Effector memory CD4-positive, alpha-beta T cell (primary cell): ENCODE measurements around the gene APP.
A peak's percentile ranks its signal among the peaks of the same experiment; 100 is the strongest.

Experiments used
- DNase-seq, 3 donors: peaks; one replicate each; pipeline ENCODE4 v3.0.0-alpha.2; 2020
- H3K27ac ChIP-seq: 2 replicates; pipeline ENCODE4 v1.7.0; 2013; ENCODE audit warnings: mild to moderate bottlenecking, low read length, moderate library complexity; ENCODE audit not compliant: insufficient read depth, poor library complexity, severe bottlenecking
- H3K27me3 ChIP-seq: replicated peaks from 2 replicates; pipeline ENCODE4 v1.7.0; 2013; ENCODE audit warnings: mild to moderate bottlenecking, low read length; ENCODE audit not compliant: insufficient read depth, control insufficient read depth, poor library complexity, severe bottlenecking
- H3K36me3 ChIP-seq: 2 replicates; pipeline ENCODE4 v1.7.0; 2013; ENCODE audit warnings: mild to moderate bottlenecking, low read length, moderate library complexity; ENCODE audit not compliant: control insufficient read depth, insufficient read depth
- H3K4me1 ChIP-seq: 2 replicates; pipeline ENCODE4 v1.7.0; 2013; ENCODE audit warnings: low read length, mild to moderate bottlenecking; ENCODE audit not compliant: control insufficient read depth, insufficient read depth, poor library complexity, severe bottlenecking
- H3K4me3 ChIP-seq: 2 replicates; pipeline ENCODE4 v1.7.0; 2013; ENCODE audit warnings: low read length, low read depth, mild to moderate bottlenecking; ENCODE audit not compliant: insufficient read depth, poor library complexity, severe bottlenecking
- H3K9me3 ChIP-seq: 2 replicates; pipeline ENCODE4 v1.7.0; 2013; ENCODE audit warnings: mild to moderate bottlenecking, low read length, moderate library complexity; ENCODE audit not compliant: control insufficient read depth

Gene APP

DNA sequence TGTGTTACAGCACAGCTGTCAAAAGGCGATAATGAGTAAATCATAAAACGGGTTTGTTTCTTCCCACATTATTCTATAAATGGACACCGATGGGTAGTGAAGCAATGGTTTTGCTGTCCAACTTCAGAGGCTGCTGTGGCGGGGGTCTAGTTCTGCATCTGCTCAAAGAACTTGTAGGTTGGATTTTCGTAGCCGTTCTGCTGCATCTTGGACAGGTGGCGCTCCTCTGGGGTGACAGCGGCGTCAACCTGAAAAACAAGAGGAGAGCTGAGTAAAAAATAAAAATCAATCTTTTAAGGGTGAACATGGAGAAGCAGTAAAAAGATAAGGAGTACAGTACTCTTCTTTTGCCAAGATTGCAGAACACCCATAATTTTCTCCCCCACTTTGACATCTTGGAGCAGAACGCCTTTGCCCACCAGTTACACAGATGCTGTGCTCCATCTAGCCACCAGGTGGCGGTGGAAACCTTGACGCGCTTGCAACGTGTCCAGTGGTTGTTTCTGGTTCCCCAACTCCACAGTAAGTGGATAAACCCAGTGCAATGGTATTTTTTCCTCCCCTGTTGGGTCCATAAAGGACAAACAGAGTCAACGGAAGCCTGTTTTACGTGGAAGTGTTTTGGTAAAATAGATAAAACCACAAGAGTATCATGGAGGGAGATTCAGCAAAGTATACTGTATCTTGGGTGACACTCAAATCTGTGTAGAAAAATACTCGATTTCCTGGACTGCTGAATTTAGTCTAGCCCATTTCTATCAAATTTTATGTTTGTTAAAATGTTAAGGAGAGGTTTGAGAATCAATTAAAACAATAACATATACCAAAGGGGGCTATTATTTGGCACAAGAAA is 288.8 kb downstream of the APP start:
- no peak overlapping the region for H3K4me3 ChIP-seq
- H3K27ac ChIP-seq = no peak overlapping the region
- DNase-seq = peak in 2 of 3 donors; percentile 1 to 30
- H3K27me3 ChIP-seq = no peaks in the 10 kb centered on the region
- no peaks in the 10 kb centered on the region for H3K4me1 ChIP-seq
- no peaks in the 10 kb centered on the region for H3K36me3 ChIP-seq
- no peaks in the 10 kb centered on the region for H3K9me3 ChIP-seq

DNA sequence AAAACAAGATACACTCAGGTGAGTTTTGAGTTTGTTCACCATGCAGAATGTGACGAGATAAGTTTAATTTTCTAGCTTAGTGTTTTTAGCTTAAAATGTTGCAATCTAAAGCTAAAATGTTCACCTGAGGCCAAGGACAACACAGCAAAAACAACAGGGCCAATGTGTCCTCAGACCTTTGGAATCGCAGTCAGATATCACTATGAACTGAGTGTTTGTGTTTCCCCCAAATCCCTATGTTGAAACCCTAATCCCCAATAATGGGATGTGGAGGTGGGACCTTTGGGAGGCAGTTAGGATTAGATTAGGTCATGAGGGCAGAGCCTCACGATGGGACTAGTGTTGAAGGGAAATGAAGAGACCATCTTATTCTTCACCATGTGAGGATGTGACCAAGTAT is 291.4 kb downstream of the APP start:
- no peak overlapping the region for H3K4me3 ChIP-seq
- H3K36me3 ChIP-seq = no peaks in the 10 kb centered on the region
- no peaks in the 10 kb centered on the region for H3K27me3 ChIP-seq
- no peak overlapping the region for H3K27ac ChIP-seq
- no peak for DNase-seq
- H3K9me3 ChIP-seq = no peaks in the 10 kb centered on the region
- no peaks in the 10 kb centered on the region for H3K4me1 ChIP-seq

DNA sequence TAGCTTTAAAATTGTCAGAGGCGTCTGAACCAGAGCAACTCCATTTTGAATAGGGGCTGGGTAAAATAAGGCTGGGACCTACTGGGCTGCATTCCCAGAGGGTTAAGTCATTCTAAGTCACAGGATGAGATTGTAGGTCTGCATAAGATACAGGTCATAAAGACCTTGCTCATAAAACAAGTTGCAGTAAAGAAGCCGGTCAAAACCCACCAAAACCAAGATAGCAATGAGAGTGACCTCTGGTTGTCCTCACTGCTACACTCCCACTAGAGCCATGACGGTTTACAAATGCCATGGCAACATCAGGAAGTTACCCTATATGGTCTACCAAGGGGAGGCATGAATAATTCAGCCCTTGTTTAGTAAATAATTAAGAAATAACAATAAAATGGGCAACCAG is 292.2 kb downstream of the APP start:
- DNase-seq = no peak
- no peak overlapping the region for H3K27ac ChIP-seq
- H3K9me3 ChIP-seq = no peaks in the 10 kb centered on the region
- H3K4me1 ChIP-seq = no peaks in the 10 kb centered on the region
- H3K36me3 ChIP-seq = no peaks in the 10 kb centered on the region
- no peak overlapping the region for H3K4me3 ChIP-seq
- H3K27me3 ChIP-seq = no peaks in the 10 kb centered on the region

DNA sequence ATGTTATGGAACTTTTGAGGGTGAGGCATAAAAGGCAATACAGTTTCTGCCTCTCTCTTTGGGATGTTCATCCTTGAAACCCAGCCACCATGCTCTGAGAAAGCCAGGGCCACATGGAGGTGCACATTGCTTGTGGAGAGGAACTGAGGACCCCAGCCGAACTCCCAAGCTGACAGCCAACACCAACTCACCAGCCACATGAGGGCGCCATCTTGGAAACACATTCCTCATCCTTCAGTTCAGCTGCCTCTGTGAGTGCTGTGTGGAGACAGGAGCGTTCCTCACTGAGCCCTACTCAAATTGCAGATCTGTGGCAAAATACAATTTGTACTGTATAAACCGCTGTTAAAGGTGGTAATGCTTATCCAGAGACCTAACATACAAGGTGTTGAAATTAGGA is 298.3 kb downstream of the APP start:
- Histone ChIP-seq H3K27me3 (no peaks in the 10 kb centered on the region), H3K36me3 (no peaks in the 10 kb centered on the region), H3K4me1 (no peaks in the 10 kb centered on the region), H3K9me3 (no peaks in the 10 kb centered on the region), H3K27ac (no peak overlapping the region), H3K4me3 (no peak overlapping the region)
- DNase-seq = no peak

GRCh38 chr21:25871566-25871965 is 299.0 kb downstream of the APP start:
- DNase-seq = no peak
- no peaks in the 10 kb centered on the region for H3K4me1 ChIP-seq
- H3K27me3 ChIP-seq = no peaks in the 10 kb centered on the region
- H3K4me3 ChIP-seq = no peak overlapping the region
- H3K36me3 ChIP-seq = no peaks in the 10 kb centered on the region
- H3K27ac ChIP-seq = no peak overlapping the region
- no peaks in the 10 kb centered on the region for H3K9me3 ChIP-seq

DNA sequence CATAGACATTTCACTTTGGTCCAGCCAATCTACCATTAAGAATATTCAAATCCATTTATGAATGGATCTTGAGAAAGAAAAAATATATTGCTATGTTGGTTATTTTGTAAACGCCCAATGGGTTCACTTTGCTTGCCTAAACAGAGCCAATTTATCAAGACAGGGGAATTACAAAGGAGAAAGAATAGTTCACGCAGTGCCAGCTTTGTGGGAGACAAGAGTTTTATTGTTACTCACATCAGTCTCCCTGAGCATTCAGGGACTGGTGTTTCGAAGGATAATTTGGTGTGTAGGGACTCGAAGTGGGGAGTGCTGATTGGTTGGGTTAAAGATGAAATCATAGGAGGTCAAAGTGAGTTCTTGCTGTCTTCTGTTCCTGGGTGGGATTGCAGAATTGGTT is 300.5 kb downstream of the APP start:
- H3K4me3 ChIP-seq = no peak overlapping the region
- no peak overlapping the region for H3K27ac ChIP-seq
- no peaks in the 10 kb centered on the region for H3K4me1 ChIP-seq
- H3K9me3 ChIP-seq = no peaks in the 10 kb centered on the region
- DNase-seq = no peak
- no peaks in the 10 kb centered on the region for H3K27me3 ChIP-seq
- no peaks in the 10 kb centered on the region for H3K36me3 ChIP-seq

DNA sequence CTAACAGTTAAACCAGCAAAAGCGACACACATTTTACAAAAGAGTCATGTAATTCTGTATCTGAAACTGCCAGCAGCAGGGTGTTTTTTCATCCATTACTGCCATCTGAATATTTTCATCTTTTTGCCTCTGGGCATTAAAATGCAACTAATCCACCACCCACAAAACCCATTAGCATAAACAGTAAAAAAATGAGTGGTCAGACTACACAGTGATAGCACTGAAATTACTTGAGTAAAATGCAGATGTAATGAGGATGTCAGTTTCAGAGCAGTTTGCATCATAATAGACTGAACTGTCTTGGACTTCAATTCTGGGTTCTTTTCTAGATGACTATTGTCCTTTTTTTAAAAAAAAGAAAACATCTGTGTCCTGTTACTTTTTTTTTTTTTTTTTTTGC is 303.5 kb downstream of the APP start:
- no peaks in the 10 kb centered on the region for H3K27me3 ChIP-seq
- no peak for DNase-seq

GRCh38 chr21:25863747-25864146 is 306.8 kb downstream of the APP start:
- no peak overlapping the region for H3K4me3 ChIP-seq
- H3K36me3 ChIP-seq = no peaks in the 10 kb centered on the region
- no peak overlapping the region for H3K27ac ChIP-seq
- no peaks in the 10 kb centered on the region for H3K27me3 ChIP-seq
- H3K4me1 ChIP-seq = no peaks in the 10 kb centered on the region
- DNase-seq = no peak
- no peaks in the 10 kb centered on the region for H3K9me3 ChIP-seq

More for the DNA sequence above, 303.5 kb downstream of the APP start:
- no peak overlapping the region for H3K27ac ChIP-seq
- H3K9me3 ChIP-seq = no peaks in the 10 kb centered on the region
- H3K4me3 ChIP-seq = no peak overlapping the region
- no peaks in the 10 kb centered on the region for H3K36me3 ChIP-seq
- H3K4me1 ChIP-seq = no peaks in the 10 kb centered on the region

DNA sequence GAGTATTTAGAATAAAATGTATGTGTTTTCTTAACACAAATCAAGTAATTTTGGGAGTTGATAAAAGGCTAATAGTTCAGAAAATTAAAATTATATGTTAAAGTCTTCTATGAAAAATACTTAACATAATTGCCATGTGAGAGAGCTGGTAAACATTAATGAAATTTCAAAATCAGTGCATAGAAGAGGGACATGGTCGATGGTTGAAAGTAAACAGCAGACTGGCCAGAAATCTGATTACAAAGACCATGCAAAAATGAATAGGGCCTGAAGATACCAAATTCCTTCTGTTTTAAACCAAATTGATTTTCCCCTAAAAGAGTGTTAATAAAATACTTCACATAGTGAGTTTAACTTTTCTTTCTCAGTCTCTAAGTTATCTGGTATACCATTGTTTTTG is 307.5 kb downstream of the APP start:
- no peak overlapping the region for H3K4me3 ChIP-seq
- no peak for DNase-seq
- no peak overlapping the region for H3K27ac ChIP-seq
- H3K36me3 ChIP-seq = no peaks in the 10 kb centered on the region
- no peaks in the 10 kb centered on the region for H3K27me3 ChIP-seq
- no peaks in the 10 kb centered on the region for H3K9me3 ChIP-seq
- H3K4me1 ChIP-seq = no peaks in the 10 kb centered on the region

DNA sequence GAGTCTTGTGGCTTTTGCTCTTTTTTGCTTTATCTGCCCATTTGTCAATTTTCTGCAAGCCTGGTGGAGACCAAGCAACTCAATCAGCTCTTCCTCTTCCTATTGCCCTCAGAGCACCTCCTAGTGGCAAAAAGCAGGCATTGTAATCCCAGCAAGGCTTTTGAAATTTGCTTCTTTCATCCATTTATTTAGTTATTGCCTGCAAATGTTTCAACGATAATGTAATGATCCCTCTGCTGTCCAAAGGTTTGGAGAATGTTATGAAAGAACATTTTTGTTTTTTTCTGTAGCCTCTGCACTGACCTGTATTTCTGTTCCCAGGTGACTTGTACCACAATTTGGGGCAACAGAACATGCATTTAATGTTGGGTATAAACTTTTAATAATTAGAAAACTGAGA is 308.0 kb downstream of the APP start:
- H3K36me3 ChIP-seq = no peaks in the 10 kb centered on the region
- H3K27ac ChIP-seq = no peak overlapping the region
- H3K4me3 ChIP-seq = no peak overlapping the region
- H3K27me3 ChIP-seq = no peaks in the 10 kb centered on the region
- H3K4me1 ChIP-seq = no peaks in the 10 kb centered on the region
- DNase-seq = no peak
- H3K9me3 ChIP-seq = no peaks in the 10 kb centered on the region
